HUDEP-2 (cell line): Measurements from ENCODE around the gene PCNX2.

Source experiments
- DNase-seq, 76 experiments: peaks; one replicate each; lab custom pipeline; 2025; ENCODE audit not compliant: unreplicated experiment in 76 of 76; lab: John Stamatoyannopoulos, UW

The PCNX2 gene

GRCh38 chr1:233261206-233261605 lies 34.3 kb downstream of the PCNX2 start:
- no peak for DNase-seq

- no peak for DNase-seq
Observed at GRCh38 chr1:233257786-233258185, 37.7 kb downstream of the PCNX2 start.

- no peak for DNase-seq
Observed at GRCh38 chr1:233256789-233257188, 38.7 kb downstream of the PCNX2 start.

GRCh38 chr1:233256191-233256590 lies 39.3 kb downstream of the PCNX2 start:
- DNase-seq, result no peak

- DNase-seq, result no peak
Observed at GRCh38 chr1:233255145-233255544, 40.4 kb downstream of the PCNX2 start.

- DNase-seq, result no peak
Observed at GRCh38 chr1:233253832-233254331, 41.6 kb downstream of the PCNX2 start.

- no peak for DNase-seq
Observed at GRCh38 chr1:233253231-233253831, 42.2 kb downstream of the PCNX2 start.

GRCh38 chr1:233252441-233252840 lies 43.1 kb downstream of the PCNX2 start:
- no peak for DNase-seq

GRCh38 chr1:233251201-233251720 lies 44.3 kb downstream of the PCNX2 start:
- no peak for DNase-seq

- no peak for DNase-seq
Observed at GRCh38 chr1:233248014-233248413, 47.5 kb downstream of the PCNX2 start.

- DNase-seq, result no peak
Observed at GRCh38 chr1:233246965-233247364, 48.6 kb downstream of the PCNX2 start.

GRCh38 chr1:233245191-233245765 lies 50.2 kb downstream of the PCNX2 start:
- no peak for DNase-seq

- DNase-seq, result no peak
Observed at GRCh38 chr1:233244183-233244582, 51.3 kb downstream of the PCNX2 start.

GRCh38 chr1:233242827-233243483 lies 52.6 kb downstream of the PCNX2 start:
- DNase-seq, result no peak

GRCh38 chr1:233241759-233242158 lies 53.8 kb downstream of the PCNX2 start:
- DNase-seq, result no peak

- DNase-seq, result peak in 16 of 76 experiments; percentile 0 to 29 (median 7)
Observed at GRCh38 chr1:233240829-233241682, 54.5 kb downstream of the PCNX2 start.

GRCh38 chr1:233240371-233240770 lies 55.2 kb downstream of the PCNX2 start:
- DNase-seq, result no peak

GRCh38 chr1:233238884-233239431 lies 56.6 kb downstream of the PCNX2 start:
- DNase-seq, result no peak

GRCh38 chr1:233237647-233238046 lies 57.9 kb downstream of the PCNX2 start:
- no peak for DNase-seq

GRCh38 chr1:233233508-233234040 lies 62.0 kb downstream of the PCNX2 start:
- no peak for DNase-seq
